Endothelial cell of umbilical vein (primary cell): ENCODE measurements around the gene DARS1.

Experiments
- EZH2 ChIP-seq: IDR thresholded peaks from 2 replicates; pipeline ENCODE4 v1.6.1; 2012; ENCODE audit warnings: borderline replicate concordance, low read depth, mild to moderate bottlenecking, moderate library complexity, low read length, inconsistent platforms; ENCODE audit not compliant: severe bottlenecking
- JUN ChIP-seq: IDR thresholded peaks from 2 replicates; pipeline ENCODE4 v1.6.1; 2011; ENCODE audit warnings: borderline replicate concordance, low read depth; ENCODE audit not compliant: insufficient read length, insufficient read depth
- MYC ChIP-seq: IDR thresholded peaks from one replicate; pipeline ENCODE4 v1.6.1; 2011; ENCODE audit warnings: mild to moderate bottlenecking, low read depth, low read length
- POLR2A ChIP-seq: IDR thresholded peaks from 2 replicates; pipeline ENCODE4 v1.6.1; 2012; ENCODE audit warnings: low read depth, mild to moderate bottlenecking, control low read depth, low read length
- POLR2AphosphoS5 ChIP-seq: IDR thresholded peaks from 2 replicates; pipeline ENCODE4 v1.6.1; 2012; ENCODE audit warnings: low read depth, mild to moderate bottlenecking, control low read depth, low read length, moderate library complexity; ENCODE audit not compliant: insufficient read depth
- TF ChIP-seq, protein P1 (sequence below), 2 donors: IDR thresholded peaks; 1 replicate in 1 of 2; 2 replicates in 1 of 2; pipeline ENCODE4 v1.5.1; 2011; ENCODE audit warnings: low read length in 2 of 2, mild to moderate bottlenecking in 2 of 2, moderate library complexity in 2 of 2, control low read depth in 1 of 2, inconsistent platforms in 1 of 2, low read depth in 1 of 2; ENCODE audit not compliant: insufficient read depth in 1 of 2; ENCODE audit errors: extremely low read depth in 1 of 2

DNA sequence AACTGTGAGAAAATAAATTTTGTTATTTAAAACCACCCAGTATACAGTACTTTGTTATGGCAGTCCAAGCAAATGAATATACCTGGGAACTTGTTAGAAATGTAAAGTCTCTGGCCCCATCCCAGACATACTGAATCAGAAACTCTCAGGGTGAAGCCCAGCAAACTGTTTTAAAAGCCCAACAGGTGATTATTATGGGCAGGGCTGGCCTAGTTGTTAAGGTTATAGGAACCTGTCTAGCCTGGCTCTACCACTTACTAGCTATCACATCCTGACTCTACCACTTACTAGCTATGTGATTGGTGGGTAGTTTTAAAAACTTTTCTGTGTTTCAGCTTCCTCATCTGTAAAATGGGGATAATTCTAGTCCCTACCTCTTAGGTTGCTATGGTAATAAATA, 8.0 kb upstream of the DARS1 start:
- TF ChIP-seq POLR2AphosphoS5 (no peak), MYC (no peak), POLR2A (no peak), EZH2 (no peak), JUN (no peak)
- TF ChIP-seq, protein P1, sequence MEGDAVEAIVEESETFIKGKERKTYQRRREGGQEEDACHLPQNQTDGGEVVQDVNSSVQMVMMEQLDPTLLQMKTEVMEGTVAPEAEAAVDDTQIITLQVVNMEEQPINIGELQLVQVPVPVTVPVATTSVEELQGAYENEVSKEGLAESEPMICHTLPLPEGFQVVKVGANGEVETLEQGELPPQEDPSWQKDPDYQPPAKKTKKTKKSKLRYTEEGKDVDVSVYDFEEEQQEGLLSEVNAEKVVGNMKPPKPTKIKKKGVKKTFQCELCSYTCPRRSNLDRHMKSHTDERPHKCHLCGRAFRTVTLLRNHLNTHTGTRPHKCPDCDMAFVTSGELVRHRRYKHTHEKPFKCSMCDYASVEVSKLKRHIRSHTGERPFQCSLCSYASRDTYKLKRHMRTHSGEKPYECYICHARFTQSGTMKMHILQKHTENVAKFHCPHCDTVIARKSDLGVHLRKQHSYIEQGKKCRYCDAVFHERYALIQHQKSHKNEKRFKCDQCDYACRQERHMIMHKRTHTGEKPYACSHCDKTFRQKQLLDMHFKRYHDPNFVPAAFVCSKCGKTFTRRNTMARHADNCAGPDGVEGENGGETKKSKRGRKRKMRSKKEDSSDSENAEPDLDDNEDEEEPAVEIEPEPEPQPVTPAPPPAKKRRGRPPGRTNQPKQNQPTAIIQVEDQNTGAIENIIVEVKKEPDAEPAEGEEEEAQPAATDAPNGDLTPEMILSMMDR (IDR thresholded peaks at IDR 0.05; ENCODE audit: extremely low read depth in 1 of 2, insufficient read depth in 1 of 2, low read depth in 1 of 2, low read length in 2 of 2) = no peak
